Skeletal muscle satellite cell (primary cell): Measurements from ENCODE around the gene SLC25A26.
"Not testable (repeated sequence)": the region's sequence is repeated elsewhere in the genome, so short reads cannot be mapped to it uniquely, and the experiment has no call there.

Experiments
- H3K27me3 ChIP-seq: 2 replicates; pipeline ENCODE4 v1.7.0; 2013; ENCODE audit warnings: low read length; ENCODE audit not compliant: control insufficient read depth, insufficient read depth
- H3K36me3 ChIP-seq: 2 replicates; pipeline ENCODE4 v1.7.0; 2013; ENCODE audit warnings: mild to moderate bottlenecking, control low read depth, low read length; ENCODE audit not compliant: insufficient read depth
- H3K4me1 ChIP-seq: 2 replicates; pipeline ENCODE4 v1.7.0; 2013; ENCODE audit warnings: low read length; ENCODE audit not compliant: control insufficient read depth, insufficient read depth
- H3K4me2 ChIP-seq: 2 replicates; pipeline ENCODE4 v1.7.0; 2013; ENCODE audit warnings: mild to moderate bottlenecking, low read length
- H3K4me3 ChIP-seq: 2 replicates; pipeline ENCODE4 v1.7.0; 2013; ENCODE audit warnings: low read length
- H3K9ac ChIP-seq: 2 replicates; pipeline ENCODE4 v1.7.0; 2013; ENCODE audit warnings: mild to moderate bottlenecking, low read depth, low read length, moderate library complexity
- H3K9me3 ChIP-seq: replicated peaks from 2 replicates; pipeline ENCODE4 v1.7.0; 2013; ENCODE audit warnings: mild to moderate bottlenecking, control low read depth, low read length

The SLC25A26 gene

DNA sequence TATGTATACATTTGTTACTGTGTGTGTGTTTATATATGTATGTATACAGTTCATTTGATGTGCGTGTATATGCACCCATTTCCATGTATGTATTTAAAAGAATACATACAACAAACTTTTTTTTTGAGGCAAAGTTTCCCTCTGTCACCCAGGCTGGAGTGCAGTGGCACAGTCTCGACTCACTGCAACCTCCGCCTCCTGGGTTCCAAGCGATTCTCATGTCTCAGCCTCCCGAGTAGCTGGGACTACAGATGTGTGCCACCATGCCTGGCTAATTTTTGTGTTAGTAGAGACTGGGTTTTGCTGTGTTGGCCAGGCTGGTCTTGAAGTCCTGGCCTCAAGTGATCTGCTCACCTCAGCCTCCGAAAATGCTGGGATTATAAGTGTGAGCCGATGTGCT is 78.3 kb downstream of the SLC25A26 start:
- H3K9me3 ChIP-seq, H3K4me3 ChIP-seq, H3K27me3 ChIP-seq, H3K4me2 ChIP-seq, H3K4me1 ChIP-seq, H3K9ac ChIP-seq, H3K36me3 ChIP-seq: not testable (repeated sequence)

DNA sequence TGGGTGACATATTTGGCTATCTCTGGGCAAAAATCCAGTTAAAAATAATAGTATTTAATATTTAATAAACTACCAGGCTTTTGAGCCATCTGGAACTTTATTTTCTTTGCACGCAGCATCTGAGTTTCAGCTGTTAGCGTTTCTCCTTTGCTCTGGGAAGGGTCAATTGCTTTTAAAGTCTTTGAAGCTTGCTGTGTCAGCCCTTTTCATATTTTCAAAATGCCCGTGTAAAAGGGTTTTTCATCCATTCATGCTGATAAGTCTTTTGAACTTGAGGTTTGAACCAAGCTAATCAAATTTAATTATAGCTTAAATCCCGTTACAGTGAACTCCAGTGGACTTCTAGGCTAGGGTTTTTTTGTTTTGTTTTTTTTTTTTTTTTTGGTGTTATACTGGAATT is 79.1 kb downstream of the SLC25A26 start:
- Histone ChIP-seq H3K4me1 (peaks cover 7% of the 10 kb centered on the region), H3K4me2 (no peak overlapping the region), H3K9me3 (no peaks in the 10 kb centered on the region), H3K36me3 (no peaks in the 10 kb centered on the region), H3K9ac (no peak overlapping the region), H3K4me3 (no peak overlapping the region), H3K27me3 (no peaks in the 10 kb centered on the region)

- Histone ChIP-seq H3K27me3 (no peaks in the 10 kb centered on the region), H3K9me3 (no peaks in the 10 kb centered on the region), H3K4me1 (peaks cover 5% of the 10 kb centered on the region), H3K36me3 (no peaks in the 10 kb centered on the region), H3K9ac (no peak overlapping the region), H3K4me2 (no peak overlapping the region), H3K4me3 (no peak overlapping the region)
Measured at GRCh38 chr3:66302288-66302687, 81.5 kb downstream of the SLC25A26 start.

GRCh38 chr3:66303491-66303901 is 82.7 kb downstream of the SLC25A26 start:
- no peak overlapping the region for H3K4me3 ChIP-seq
- H3K4me1 ChIP-seq: no peaks in the 10 kb centered on the region
- no peak overlapping the region for H3K9ac ChIP-seq

GRCh38 chr3:66304293-66304692 is 83.5 kb downstream of the SLC25A26 start:
- Histone ChIP-seq H3K27me3 (no peaks in the 10 kb centered on the region), H3K36me3 (no peaks in the 10 kb centered on the region), H3K4me2 (no peak overlapping the region), H3K4me3 (no peak overlapping the region), H3K9ac (no peak overlapping the region), H3K9me3 (no peaks in the 10 kb centered on the region), H3K4me1 (no peaks in the 10 kb centered on the region)

More at GRCh38 chr3:66303491-66303901, 82.7 kb downstream of the SLC25A26 start:
- Histone ChIP-seq H3K27me3 (no peaks in the 10 kb centered on the region), H3K36me3 (no peaks in the 10 kb centered on the region), H3K9me3 (no peaks in the 10 kb centered on the region), H3K4me2 (no peak overlapping the region)

- not testable (repeated sequence) for H3K36me3 ChIP-seq, H3K4me1 ChIP-seq, H3K4me2 ChIP-seq, H3K9me3 ChIP-seq, H3K4me3 ChIP-seq, H3K9ac ChIP-seq, H3K27me3 ChIP-seq
Measured at GRCh38 chr3:66306086-66306485, 85.3 kb downstream of the SLC25A26 start.

DNA sequence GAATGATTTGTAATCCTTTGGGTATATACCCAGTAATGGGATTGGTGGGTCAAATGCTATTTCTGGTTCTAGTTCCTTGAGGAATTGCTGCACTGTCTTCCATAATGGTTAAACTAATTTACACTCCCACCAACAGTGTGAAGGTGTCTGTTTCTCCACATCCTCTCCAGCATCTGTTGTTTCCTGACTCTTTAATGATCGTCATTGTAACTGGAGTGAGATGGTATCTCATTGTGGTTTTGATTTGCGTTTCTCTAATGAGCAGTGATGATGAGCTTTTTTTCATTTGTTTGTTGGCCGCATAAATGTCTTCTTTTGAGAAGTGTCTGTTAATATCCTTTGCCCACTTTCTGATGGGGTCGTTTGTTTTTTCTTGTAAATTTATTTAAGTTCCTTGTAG is 86.2 kb downstream of the SLC25A26 start:
- not testable (repeated sequence) for H3K4me1 ChIP-seq, H3K27me3 ChIP-seq, H3K9ac ChIP-seq, H3K9me3 ChIP-seq, H3K4me3 ChIP-seq, H3K4me2 ChIP-seq, H3K36me3 ChIP-seq

- no peak overlapping the region for H3K9ac ChIP-seq
- no peaks in the 10 kb centered on the region for H3K27me3 ChIP-seq
- no peak overlapping the region for H3K4me3 ChIP-seq
- H3K9me3 ChIP-seq: no peaks in the 10 kb centered on the region
- no peak overlapping the region for H3K4me2 ChIP-seq
- no peaks in the 10 kb centered on the region for H3K4me1 ChIP-seq
- no peaks in the 10 kb centered on the region for H3K36me3 ChIP-seq
Measured at GRCh38 chr3:66312039-66312438, 91.2 kb downstream of the SLC25A26 start.

- no peaks in the 10 kb centered on the region for H3K9me3 ChIP-seq
- no peak overlapping the region for H3K4me3 ChIP-seq
- H3K4me1 ChIP-seq: no peaks in the 10 kb centered on the region
- no peak overlapping the region for H3K9ac ChIP-seq
- H3K27me3 ChIP-seq: no peaks in the 10 kb centered on the region
- H3K36me3 ChIP-seq: no peaks in the 10 kb centered on the region
- no peak overlapping the region for H3K4me2 ChIP-seq
Measured at GRCh38 chr3:66314455-66314854, 93.7 kb downstream of the SLC25A26 start.

DNA sequence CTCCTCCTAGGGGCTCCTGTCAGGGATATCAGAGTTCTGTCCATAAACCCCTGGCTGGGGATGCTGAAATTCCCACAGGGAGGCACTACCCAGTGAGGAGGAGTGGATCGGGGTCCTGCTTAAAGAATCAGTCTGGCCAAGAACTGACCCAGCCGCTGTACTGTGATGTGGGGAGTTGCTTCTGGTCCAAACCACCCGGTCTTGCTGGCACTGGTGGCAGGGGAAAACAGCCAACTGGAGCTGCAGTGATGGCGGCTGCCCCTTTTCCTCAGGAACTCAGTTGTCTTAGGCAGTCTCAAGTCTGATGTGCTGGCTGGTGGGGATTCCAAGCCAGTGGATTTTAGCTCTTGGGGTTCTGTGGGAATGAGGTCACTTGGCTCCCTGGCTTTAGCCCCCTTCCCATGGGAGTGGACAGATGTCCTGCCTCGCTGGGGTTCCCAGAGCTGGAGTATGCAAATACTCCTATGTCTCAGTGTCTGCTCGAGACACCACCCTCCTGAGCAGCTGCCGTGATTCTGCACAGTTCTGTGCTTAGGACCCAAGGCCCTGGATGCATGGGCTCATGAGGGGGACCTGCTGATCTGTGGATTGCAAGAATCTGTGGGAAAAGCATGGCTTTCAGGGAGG is 97.1 kb downstream of the SLC25A26 start:
- no peaks in the 10 kb centered on the region for H3K27me3 ChIP-seq
- no peaks in the 10 kb centered on the region for H3K4me1 ChIP-seq
- H3K9me3 ChIP-seq: no peaks in the 10 kb centered on the region
- no peak overlapping the region for H3K4me3 ChIP-seq
- no peak overlapping the region for H3K4me2 ChIP-seq
- no peak overlapping the region for H3K9ac ChIP-seq
- no peaks in the 10 kb centered on the region for H3K36me3 ChIP-seq

GRCh38 chr3:66320390-66320789 is 99.6 kb downstream of the SLC25A26 start:
- Histone ChIP-seq H3K36me3 (no peaks in the 10 kb centered on the region), H3K4me1 (no peaks in the 10 kb centered on the region), H3K9ac (no peak overlapping the region), H3K4me3 (no peak overlapping the region), H3K4me2 (no peak overlapping the region), H3K27me3 (no peaks in the 10 kb centered on the region), H3K9me3 (no peaks in the 10 kb centered on the region)

DNA sequence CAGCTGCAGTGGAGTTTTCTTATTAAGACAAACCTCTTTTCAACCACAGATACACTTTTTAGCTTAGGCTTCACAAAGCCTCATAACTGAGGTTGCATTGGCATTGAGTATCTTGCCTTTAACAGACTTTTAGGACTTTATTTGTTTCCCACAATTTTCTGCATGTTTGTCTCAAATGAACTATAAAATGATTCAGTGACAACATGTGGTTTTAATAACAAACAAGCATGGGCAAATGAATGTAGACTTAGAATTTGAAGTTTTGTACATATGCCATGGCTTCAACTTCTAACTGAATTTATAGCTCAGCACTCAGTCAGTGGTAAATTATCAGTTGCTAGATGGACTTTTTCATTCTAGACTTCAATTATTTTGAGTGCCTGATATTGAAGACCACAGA is 101.6 kb downstream of the SLC25A26 start:
- Histone ChIP-seq H3K4me3 (no peak overlapping the region), H3K4me2 (no peak overlapping the region), H3K27me3 (no peaks in the 10 kb centered on the region), H3K9ac (no peak overlapping the region), H3K36me3 (no peaks in the 10 kb centered on the region), H3K9me3 (no peaks in the 10 kb centered on the region), H3K4me1 (no peaks in the 10 kb centered on the region)
